ENCODE measurements around the gene ACBD6.

- TF ChIP-seq REST (IDR thresholded peaks at IDR 0.05; ENCODE audit: insufficient read depth in 1 of 2, low read depth in 2 of 2, low read length in 1 of 2), result no peak
- no peak for TF ChIP-seq CTCF (IDR thresholded peaks at IDR 0.05)
- no peak for TF ChIP-seq POLR2AphosphoS5 (IDR thresholded peaks at IDR 0.05; ENCODE audit: low read depth, low read length)
- TF ChIP-seq TCF7L2 (IDR thresholded peaks at IDR 0.05; ENCODE audit: low read depth, low read length), result no peak
Observed at GRCh38 chr1:180376253-180376652, 126.1 kb downstream of the ACBD6 start.

Measured in Panc1 (cell line).